Stimulated activated CD4-positive, alpha-beta T cell treated with anti-CD3 and anti-CD28 coated beads, Interleukin-2, amount 100 ng/mL, for 48 hours (primary cell): ENCODE measurements around the gene PRODH2.
"Not testable (repeated sequence)": the region's sequence is repeated elsewhere in the genome, so short reads cannot be mapped to it uniquely, and the experiment has no call there.

ENCODE experiments used
- DNase-seq, 2 donors: peaks; one replicate each; pipeline ENCODE4 v3.0.0-alpha.2; 2020

Gene PRODH2

DNA sequence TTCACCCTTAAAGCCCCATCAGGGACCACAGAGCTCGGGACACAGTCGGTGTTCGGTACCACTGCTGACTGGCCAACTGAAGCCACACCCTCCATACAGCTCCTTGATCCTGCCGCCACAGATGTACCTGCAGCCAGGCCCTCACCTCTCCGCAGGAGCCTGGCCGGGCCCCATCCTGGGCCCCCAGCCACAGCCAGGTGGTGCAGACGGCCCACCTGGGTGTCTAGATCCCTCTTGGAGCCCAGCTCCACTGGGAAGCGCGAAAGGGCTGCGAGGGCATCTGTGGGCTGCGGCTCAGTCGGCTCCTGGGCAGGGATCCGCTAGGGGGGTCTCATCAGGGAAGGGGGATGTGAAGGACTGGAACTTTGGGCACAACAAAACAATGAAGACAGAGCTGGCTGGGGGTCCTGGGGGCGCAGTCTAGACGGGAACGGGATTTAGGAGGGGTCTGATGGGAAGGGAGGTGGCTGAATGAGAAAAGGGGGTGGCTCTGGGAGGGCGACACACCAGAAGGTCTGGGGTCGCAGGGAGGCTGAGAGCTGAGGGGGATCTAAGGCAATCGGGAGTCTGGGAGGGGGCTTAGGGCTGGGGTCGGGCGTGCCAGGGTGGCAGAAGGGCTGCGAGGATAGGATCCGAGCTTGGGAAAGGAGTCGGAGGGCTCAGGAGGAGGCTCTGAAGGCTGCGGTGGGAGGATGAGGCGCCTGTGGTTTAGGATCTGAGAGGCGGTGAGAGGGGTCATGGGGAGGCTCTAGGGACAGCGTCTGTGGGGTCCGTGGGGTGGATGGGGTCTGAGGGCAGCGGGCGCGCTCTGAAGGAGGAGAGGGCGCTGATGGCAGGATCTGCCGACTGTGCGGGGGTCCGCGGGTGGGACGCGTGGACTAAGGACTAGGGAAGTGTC, 15.8 kb downstream of the PRODH2 start:
- DNase-seq, result no peak

DNA sequence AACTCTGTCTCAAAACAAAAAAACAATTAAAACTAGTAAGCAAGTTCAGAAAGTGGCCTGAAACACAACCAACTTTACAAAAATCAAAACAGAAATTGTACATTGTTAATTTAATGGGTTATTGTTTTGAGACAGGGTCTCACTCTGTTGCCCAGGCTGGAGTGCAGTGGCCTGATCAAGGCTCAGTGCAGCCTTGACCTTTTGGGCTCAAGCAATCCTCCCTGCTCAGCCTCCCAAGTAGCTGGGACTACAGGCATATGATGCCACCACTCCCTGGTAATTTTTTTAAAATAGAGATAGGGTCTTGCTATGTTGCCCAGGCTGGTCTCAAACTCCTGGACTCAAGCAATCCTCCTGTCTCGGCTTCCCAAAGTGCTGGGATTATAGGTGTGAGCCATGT, 17.1 kb downstream of the PRODH2 start:
- not testable (repeated sequence) for DNase-seq

DNA sequence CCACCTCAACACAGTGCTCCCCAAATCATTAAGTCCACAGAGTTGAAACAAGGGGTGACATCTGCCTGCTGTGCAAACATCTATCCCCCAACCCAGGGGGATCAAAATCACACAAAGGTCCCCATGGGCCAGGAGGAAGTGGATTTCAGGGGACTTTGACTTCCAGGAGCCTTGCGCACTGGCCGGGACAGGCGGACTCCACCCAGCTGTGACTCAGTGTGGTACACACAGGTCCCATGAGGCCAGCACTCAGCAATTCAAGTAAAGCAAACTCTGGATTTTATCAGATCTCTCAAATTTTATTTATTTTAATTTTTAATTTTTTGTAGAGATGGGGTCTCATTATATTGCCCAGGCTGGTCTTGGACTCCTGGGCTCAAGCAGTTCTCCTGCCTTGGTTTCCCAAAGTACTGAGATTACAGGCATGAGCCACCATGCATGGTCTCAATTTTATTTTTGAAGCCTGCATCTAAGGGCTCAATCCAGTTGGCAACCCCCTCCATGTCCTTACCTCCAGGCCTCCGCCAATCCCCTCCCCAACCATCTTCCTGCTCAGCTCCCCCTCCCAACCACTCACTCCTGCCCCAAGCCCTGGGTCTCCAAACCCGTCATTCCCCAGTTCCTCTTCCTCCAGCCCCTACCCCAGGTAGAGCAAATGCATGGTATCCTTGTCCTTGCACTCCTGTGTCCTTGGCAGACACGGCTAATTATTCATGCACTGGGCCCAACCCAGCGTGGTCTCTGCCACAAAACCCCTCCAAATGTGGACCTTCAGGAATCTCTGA, 19.1 kb downstream of the PRODH2 start:
- no peak for DNase-seq

DNA sequence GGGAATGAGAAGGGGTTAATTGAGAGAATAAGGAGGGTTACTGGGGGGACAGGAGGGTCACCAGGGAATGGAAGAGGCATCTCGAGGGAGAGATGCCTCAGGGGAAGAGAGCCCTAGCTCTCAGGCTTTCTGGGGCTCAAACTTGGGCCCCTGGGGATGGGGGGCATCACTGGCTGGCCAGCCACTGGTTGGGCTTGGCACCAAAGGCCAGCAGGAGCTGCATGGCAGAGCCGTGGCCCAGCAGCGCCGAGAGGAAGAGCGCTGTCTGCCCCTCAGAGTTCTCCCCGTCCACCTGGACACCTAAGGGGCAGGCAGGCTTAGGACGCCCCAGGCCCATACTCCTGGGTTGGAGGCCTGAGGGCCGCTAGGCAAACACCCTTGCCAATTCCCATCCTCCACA, 19.8 kb downstream of the PRODH2 start:
- DNase-seq, result no peak

DNA sequence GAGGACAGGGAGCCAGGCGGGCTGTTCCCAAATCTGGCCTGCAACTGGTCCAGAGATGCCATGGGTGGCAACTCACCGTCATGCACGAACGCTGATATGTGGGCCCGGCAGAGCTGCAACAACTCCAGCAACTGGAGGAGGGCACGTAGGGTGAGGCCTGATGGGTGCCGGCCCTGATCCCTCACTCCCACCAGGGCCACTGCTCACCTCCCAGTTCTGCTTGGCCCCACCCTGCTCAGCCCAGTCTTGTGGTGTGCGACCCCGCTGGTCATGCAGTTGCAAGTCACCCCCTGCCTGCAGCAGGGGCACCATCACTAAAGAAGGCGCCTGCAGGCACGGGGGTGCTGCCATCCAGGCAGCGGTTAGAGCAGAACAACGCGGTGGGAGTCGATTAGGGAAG, 20.3 kb downstream of the PRODH2 start:
- DNase-seq, result no peak

DNA sequence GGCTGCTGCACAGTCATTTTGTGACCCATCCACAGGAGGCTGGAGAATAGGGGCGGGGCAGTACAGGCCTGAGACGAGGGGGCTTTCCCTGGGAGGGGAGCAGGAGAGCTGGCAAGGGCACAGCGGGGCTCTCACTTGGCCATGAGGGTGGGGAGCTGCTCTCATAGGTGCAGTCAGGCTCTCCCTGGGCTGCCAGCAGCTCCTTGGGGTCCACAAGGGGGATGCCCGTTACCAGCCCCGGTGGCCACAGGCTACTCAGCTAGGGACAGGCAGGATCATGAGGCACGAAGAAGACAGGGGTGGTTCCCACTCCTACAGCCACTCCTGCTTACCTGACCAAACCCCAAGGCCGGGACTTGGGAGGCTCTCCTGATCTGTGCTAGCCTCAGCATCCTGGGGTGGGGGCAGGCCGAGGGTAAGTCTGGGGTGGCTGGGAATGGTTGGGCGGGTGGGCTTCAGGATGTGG, 20.8 kb downstream of the PRODH2 start:
- no peak for DNase-seq

DNA sequence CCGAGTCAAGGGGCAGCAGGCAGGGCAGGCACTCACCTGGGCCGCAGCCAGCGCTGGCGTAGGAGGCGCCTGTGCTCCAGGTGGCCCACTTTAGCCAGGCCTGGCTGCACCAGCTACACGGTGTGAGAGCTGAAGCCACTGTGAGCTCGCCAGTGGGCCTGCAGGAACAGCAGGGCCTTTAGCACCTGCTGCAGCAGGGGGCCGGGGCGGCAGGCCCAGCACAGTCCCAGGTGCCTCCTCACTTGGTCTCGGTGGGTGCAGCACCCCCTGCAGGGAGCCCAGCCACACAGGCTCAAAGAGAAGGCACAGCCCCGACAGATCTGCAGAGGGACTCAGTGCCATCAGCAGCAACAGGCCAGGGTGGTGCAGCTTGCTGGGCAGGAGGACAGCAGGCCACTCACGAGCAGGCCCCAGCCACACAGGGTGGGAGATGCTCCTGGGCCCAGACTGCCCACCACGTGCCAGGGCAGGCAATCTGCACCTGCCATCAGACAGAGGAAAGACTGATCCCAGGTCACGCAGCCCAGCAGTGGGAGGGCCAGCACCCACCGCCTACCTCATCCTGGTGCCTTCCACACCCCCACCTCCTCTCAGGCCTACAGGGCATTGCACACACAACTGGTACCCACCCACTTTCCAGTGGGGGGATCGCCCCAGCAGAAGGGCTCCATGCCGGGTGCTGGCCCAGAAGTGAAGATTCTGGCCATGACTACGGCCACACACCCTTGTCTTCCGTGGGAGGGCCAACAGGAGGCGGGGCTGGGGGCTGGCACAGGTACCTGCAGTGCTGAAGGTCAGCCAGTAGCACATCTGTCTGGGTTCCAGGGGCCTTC, 21.4 kb downstream of the PRODH2 start:
- DNase-seq, result no peak

DNA sequence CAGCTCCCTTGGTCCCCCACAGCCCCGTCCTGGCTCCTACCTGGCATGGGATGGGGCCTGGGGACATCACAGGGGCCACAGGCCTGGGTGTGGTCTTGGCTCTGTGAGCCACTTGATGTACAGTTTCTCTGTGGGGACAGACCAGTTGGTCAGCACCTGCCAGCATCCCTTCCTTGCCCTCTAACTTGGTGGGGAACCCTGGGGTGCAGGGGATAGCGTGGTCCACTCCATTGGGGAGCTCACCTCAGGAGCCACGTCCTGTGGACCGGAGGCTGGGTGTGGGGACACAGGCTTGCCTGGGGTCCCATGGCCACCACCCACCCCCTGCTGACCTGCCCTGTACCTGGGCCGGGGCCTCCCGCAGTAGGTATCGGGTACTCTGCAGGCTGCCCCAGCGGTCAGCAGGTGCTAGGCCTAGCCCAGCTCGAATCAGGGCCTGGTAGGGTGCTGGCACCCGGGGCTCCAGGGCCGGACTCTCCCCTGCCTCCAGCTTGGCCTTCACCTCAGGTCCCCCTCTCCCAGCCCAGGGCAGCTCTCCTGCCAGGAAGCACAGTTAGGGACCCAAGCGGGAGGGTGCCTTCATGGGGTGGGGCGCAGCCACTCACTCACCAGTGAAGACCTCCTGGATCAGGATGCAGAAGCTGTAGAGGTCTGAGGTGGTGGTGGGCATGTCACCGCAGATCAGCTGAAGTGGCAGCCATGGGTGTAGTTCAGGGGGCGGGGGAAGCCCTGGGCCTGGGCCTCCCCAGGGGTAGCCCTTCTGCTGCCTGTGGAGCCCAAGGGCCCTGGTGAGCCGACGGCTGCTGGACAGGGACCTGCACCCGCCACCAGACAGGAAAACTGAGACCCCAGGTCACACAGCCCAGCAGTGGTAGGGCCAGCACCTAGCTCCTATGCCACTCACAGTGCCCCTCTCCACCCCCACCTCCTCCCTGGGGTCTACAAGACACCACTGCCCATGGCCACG, 22.4 kb downstream of the PRODH2 start:
- no peak for DNase-seq

DNA sequence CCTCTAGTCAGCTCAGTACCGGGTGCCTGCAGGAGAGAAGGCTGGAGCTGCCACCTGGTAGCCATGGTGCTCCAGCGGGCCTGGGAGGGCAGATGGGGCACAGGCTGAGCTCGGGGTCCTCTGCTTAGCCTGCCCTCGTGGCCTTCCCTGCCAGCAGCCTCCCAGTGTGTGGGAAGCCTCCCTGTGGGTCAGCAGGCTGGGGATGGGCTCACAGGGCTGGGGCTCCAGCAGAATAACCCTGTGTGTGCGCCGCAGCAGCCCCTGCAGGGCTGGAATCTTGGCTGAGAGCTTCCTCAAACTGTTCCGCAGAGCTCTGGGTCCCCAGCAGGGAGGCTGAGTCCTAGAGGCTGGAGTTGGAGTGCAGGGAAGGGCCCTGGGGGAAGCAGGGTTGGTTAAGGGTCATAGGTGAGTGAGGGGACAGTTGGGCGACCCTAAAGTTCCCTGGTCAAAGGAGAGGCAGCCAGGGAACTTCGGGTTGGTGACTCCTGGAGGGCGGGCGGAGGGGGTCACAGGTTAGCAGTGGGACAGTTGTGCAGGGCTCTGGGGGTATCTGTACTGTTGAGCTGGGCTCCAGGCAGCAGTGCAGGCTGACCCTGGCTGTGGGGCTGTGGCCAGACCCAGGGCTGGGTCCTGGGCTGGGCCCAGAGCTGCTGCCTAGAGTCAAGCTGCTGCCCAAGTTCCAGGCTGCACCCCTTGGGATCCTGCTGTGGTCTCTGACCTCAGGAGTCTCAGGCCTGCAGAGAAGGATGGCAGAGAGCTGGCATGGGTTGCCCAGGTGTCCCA, 23.3 kb downstream of the PRODH2 start:
- DNase-seq, result no peak

DNA sequence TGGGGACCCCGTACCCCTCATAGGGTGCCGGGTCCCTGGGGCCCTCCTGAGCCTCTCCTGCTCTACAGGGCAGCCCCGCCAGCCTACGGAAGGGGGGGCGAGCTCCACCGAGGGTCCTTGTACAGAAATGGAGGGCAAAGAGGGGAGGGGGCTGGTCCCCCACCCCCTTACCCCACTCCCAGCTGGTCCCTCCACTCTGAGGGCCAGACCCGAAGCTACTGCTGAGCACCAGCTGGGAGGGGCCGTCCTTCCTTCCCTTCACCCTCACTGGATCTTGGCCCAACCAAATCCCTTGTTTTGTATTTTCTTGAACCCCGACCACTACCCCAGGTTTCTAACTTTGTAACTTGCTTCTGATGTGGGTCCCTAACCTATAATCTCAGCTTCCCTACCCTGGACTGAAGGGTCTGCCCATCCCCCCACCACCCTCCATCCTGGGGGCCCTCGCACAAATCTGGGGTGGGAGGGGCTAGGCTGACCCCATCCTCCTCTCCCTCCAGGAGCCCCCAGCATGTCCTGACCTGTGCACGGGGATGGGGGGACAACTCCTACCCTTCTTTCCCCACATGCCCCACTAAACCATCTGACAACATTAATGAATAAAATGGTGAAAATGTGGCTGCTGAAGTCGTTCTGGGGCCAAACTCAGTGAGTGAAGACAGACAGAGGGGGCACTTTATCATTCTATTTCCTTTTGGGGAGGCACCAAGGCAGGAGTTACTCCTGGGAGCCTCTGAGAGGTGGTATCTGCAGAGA, 24.3 kb downstream of the PRODH2 start:
- no peak for DNase-seq

DNA sequence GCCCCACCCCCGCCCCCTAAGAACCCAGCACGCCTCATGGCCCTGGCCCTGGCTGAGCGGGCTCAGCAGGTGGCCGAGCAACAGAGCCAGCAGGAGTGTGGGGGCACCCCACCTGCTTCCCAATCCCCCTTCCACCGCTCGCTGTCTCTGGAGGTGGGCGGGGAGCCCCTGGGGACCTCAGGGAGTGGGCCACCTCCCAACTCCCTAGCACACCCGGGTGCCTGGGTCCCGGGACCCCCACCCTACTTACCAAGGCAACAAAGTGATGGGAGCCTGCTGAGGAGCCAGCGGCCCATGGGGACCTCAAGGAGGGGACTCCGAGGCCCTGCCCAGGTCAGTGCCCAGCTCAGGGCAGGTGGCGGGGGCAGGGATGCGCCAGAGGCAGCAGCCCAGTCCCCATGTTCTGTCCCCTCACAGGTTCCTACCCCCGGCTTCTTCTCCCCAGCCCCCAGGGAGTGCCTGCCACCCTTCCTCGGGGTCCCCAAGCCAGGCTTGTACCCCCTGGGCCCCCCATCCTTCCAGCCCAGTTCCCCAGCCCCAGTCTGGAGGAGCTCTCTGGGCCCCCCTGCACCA, 25.3 kb downstream of the PRODH2 start:
- no peak for DNase-seq

DNA sequence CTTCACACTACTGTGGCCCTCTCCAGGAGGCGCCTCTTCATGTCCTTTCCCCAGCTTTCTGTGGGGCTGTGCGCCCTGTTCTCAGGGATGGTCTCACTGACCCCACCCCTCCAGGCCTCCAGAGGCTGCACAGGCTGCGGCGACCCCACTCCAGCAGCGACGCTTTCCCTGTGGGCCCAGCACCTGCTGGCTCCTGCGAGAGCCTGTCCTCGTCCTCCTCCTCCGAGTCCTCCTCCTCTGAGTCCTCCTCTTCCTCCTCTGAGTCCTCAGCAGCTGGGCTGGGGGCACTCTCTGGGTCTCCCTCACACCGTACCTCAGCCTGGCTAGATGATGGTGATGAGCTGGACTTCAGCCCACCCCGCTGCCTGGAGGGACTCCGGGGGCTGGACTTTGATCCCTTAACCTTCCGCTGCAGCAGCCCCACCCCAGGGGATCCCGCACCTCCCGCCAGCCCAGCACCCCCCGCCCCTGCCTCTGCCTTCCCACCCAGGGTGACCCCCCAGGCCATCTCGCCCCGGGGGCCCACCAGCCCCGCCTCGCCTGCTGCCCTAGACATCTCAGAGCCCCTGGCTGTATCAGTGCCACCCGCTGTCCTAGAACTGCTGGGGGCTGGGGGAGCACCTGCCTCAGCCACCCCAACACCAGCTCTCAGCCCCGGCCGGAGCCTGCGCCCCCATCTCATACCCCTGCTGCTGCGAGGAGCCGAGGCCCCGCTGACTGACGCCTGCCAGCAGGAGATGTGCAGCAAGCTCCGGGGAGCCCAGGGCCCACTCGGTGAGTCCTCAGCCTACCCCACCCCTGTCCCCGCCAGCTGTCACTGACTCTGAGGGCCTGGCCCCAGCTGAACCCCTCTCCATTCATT, 26.1 kb downstream of the PRODH2 start:
- no peak for DNase-seq

DNA sequence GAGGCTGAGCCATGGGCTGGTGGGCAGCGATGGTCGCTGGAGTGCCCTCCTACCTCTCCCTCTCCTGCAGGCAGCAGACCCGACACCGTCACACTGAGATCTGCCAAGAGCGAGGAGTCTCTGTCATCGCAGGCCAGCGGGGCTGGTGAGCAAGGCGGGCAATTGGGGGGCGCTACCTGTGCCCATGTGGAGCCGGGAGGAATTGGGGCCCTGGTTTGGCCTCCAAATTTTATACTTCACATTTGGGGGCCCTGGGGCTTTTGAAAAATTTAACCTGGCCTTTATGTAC, 27.4 kb downstream of the PRODH2 start:
- no peak for DNase-seq

DNA sequence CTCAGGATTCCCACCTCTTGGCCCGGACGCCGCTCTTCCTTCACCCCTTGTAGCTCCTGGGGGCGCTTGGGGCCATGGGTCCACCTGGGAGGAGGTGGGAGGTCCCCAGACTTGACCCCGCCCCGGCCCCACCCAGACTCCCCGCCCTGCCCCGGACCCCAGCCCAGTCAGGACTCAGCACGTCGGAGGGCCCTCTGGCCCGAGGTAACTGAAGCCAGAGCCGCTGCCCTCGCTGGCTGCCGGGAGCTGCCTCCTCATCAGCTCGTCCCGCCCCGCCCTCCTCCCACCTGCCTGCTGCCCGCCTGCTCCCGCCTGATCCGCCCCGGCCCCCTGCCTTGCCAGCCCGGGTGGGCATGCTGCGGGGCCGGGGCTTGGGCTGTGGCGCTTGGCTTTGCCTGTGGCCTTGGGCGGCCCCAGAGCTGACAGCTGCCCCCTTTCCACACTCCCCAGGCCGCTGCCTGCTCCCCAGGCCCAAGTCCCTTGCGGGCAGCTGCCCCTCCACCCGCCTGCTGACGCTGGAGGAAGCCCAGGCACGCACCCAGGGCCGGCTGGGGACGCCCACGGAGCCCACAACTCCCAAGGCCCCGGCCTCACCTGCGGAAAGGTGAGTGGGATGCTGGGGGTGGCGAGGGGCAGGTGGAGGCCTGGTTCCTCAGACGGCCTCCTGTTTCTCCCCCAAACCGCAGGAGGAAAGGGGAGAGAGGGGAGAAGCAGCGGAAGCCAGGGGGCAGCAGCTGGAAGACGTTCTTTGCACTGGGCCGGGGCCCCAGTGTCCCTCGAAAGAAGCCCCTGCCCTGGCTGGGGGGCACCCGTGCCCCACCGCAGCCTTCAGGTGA, 27.9 kb downstream of the PRODH2 start:
- DNase-seq, result no peak

DNA sequence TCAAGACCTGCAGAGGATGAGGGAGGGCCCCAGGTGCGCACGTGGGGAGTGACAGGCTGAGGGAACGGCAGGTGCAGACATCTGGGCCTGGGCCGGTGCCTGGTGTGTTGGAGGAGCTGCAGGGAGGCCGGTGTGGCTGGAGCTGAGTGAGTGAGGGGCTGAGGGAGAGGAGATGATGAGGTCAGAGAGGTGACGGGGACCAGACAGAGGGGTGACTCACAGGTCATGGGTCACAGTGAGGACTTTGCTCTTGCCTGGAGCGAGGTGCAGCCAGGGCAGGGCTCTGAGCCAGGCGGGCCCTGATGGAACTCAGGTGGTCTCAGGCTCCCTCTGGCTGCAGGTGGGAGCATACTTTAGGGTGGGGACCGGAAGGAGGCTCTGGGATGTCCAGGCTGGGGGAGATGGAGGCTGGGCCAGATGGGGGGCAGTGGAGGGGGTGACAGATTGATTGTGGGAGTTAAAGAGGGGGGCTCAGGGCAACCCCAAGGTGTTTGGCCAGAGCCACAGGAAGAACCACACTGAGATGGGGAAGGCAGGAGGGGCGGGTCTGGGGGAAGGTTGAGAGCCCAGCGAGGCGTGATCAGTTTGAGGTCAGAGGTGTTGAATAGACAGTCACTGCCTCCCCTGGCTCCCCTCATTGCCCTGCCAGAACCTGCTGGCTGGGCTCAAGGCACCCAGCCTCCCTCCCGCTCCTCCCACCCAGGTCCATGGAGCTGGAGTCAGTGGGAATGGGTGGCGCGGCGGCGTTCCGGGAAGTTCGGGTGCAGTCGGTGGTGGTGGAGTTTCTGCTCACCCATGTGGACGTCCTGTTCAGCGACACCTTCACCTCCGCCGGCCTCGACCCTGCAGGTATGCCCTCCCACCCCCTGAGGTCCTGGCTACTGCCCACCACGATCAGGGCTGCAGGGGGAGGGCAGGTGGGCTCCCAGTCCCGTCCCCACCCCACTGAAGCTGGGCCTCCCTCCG, 28.9 kb downstream of the PRODH2 start:
- no peak for DNase-seq

DNA sequence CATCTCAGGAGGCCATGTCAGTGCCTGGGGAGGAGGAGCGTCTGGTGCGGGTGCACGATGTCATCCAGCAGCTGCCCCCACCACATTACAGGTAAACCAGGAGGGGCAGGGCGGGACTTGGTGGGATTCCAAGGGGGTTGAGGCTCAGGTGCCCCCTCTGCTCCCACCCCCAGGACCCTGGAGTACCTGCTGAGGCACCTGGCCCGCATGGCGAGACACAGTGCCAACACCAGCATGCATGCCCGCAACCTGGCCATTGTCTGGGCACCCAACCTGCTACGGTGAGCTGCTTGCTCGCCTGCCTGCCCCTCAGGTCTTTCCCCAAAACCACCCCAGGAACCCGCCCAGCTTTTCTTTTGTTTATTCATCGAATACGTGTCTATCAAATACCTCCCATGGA, 30.1 kb downstream of the PRODH2 start:
- no peak for DNase-seq

DNA sequence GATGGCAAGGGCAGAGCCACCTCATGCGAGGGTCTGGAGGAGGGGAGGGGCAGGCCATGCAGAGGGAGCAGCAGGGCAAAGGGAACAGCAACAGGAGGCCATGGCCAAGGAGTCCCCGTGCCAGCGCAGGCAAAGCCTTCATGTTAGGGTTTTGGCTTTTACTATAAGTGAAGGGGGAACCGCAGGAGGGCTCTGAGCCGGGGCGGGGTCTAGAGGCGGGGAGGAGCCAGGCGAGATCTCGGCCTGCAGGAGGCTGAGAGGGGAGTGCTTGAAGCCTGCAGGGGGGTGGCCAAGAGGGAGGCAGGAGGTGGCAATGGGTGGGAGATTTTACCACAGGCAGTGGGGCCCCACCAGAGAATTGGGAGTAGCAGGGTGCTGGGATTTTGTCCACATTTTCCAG, 31.0 kb downstream of the PRODH2 start:
- no peak for DNase-seq
